ENCODE data around the gene TMEM208. TPM values are rescaled to one million over a fixed set of nuclear protein-coding genes. Genes with fewer than 3 reads are reported as not detected.

TMEM208 gene
- total RNA-seq, 1 donor from 2014 or later: 47.5 TPM

DNA sequence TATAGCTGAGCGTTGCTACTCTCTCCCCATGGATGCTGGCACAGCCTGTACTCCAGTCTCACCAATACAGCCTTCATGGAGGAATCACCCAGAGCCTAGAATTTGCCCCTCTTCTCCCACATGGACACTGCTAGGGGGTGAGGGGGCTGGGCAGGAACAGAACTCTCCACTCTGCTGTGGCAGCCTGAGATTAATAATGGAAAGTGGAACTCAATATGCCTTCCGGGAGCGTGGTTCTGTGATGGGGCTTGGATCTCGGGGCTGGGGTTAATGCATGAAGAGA lies 23.1 kb downstream of the TMEM208 start:
- H3K27me3 Mint-ChIP-seq (ENCODE audit: low read depth, unreplicated experiment): peaks cover 16% of the 10 kb centered on the region
- H3K4me3 Mint-ChIP-seq (ENCODE audit: unreplicated experiment): peak overlapping the region; percentile 70
- H3K27ac Mint-ChIP-seq (ENCODE audit: unreplicated experiment): peak overlapping the region; percentile 5
- no peaks in the 10 kb centered on the region for H3K9me3 Mint-ChIP-seq (ENCODE audit: unreplicated experiment)
- peaks cover 32% of the 10 kb centered on the region for H3K4me1 ChIP-seq (ENCODE audit: insufficient read depth, low read length)
- H3K4me2 ChIP-seq (ENCODE audit: low read length): peak overlapping the region; percentile 95
- no peak overlapping the region for H2AFZ ChIP-seq (ENCODE audit: low read depth, low read length)
- no peaks in the 10 kb centered on the region for H3K27me3 ChIP-seq (ENCODE audit: insufficient read depth, low read length)
- H3K9me3 ChIP-seq (ENCODE audit: insufficient read depth, low read depth, low read length): no peaks in the 10 kb centered on the region
- no peaks in the 10 kb centered on the region for H4K20me1 ChIP-seq (ENCODE audit: insufficient read depth, low read length)
- peaks cover 16% of the 10 kb centered on the region for H3K79me2 ChIP-seq (ENCODE audit: insufficient read depth, low read length)
- H3K4me3 ChIP-seq (ENCODE audit: insufficient read depth, low read depth, low read length): no peak overlapping the region
- no peak overlapping the region for H3K9ac ChIP-seq (ENCODE audit: low read length)
- H3K4me1 Mint-ChIP-seq (ENCODE audit: low read depth, unreplicated experiment): peaks cover 15% of the 10 kb centered on the region
- no peak overlapping the region for H3K27ac ChIP-seq (ENCODE audit: low read depth, low read length)
- no peaks in the 10 kb centered on the region for H3K36me3 ChIP-seq (ENCODE audit: insufficient read depth, low read length)
- TF ChIP-seq CTCF (IDR thresholded peaks at IDR 0.05; ENCODE audit: insufficient read depth, low read depth, low read length) (no peak), EZH2 (IDR thresholded peaks at IDR 0.05; ENCODE audit: insufficient read depth, low read length) (no peak)
- no peak for FAIRE-seq
- DNase-seq (ENCODE audit: low read depth): no peak
- H3K36me3 Mint-ChIP-seq (ENCODE audit: low read depth, unreplicated experiment): no peaks in the 10 kb centered on the region

GRCh38 chr16:67252609-67253497 lies 25.9 kb downstream of the TMEM208 start:
- Histone ChIP-seq H3K4me1 (ENCODE audit: insufficient read depth, low read length) (peaks cover 17% of the 10 kb centered on the region), H3K27me3 (ENCODE audit: insufficient read depth, low read length) (no peaks in the 10 kb centered on the region), H3K27ac (ENCODE audit: low read depth, low read length) (no peak overlapping the region), H2AFZ (ENCODE audit: low read depth, low read length) (no peak overlapping the region), H3K9ac (ENCODE audit: low read length) (no peak overlapping the region), H3K36me3 (ENCODE audit: insufficient read depth, low read length) (no peaks in the 10 kb centered on the region), H4K20me1 (ENCODE audit: insufficient read depth, low read length) (no peaks in the 10 kb centered on the region), H3K9me3 (ENCODE audit: insufficient read depth, low read depth, low read length) (no peaks in the 10 kb centered on the region), H3K4me3 (ENCODE audit: insufficient read depth, low read depth, low read length) (no peak overlapping the region), H3K4me2 (ENCODE audit: low read length) (no peak overlapping the region), H3K79me2 (ENCODE audit: insufficient read depth, low read length) (no peaks in the 10 kb centered on the region)
- H3K4me1 Mint-ChIP-seq (ENCODE audit: low read depth, unreplicated experiment): peaks cover 6% of the 10 kb centered on the region
- TF ChIP-seq EZH2 (IDR thresholded peaks at IDR 0.05; ENCODE audit: insufficient read depth, low read length) (no peak), CTCF (IDR thresholded peaks at IDR 0.05; ENCODE audit: insufficient read depth, low read depth, low read length) (no peak)
- no peak overlapping the region for H3K27ac Mint-ChIP-seq (ENCODE audit: unreplicated experiment)
- H3K4me3 Mint-ChIP-seq (ENCODE audit: unreplicated experiment): no peak overlapping the region
- H3K27me3 Mint-ChIP-seq (ENCODE audit: low read depth, unreplicated experiment): peaks cover 31% of the 10 kb centered on the region
- FAIRE-seq (no peak), DNase-seq (ENCODE audit: low read depth) (no peak)
- H3K36me3 Mint-ChIP-seq (ENCODE audit: low read depth, unreplicated experiment): peaks cover 2% of the 10 kb centered on the region
- H3K9me3 Mint-ChIP-seq (ENCODE audit: unreplicated experiment): no peaks in the 10 kb centered on the region
